Caco-2 (cell line): ENCODE data around the gene TMEM181. TPM values are rescaled to one million over a fixed set of nuclear protein-coding genes. Genes with fewer than 3 reads are reported as not detected.

Experiments used
- BruUV-seq: library from RNA; stranded (reverse); fragments of 400-500 nt; replicated peaks from 2 replicates; lab custom pipeline; 2021; lab: Mats Ljungman, UMichigan
- CTCF ChIA-PET: fragments of 300-600 bp; sonication (Branson Sonifier 250); formaldehyde crosslinking; loops from one replicate; lab custom pipeline; 2022; ENCODE audit warnings: antibody characterized with exemption; lab: Charles Lee
- POLR2A ChIA-PET: fragments of 300-600 bp; sonication (Branson Sonifier 250); formaldehyde crosslinking; loops from one replicate; lab custom pipeline; 2022; ENCODE audit warnings: antibody characterized with exemption; lab: Charles Lee
- DNase-seq, 2 experiments: peaks; one replicate each; pipeline versions ENCODE4 v3.0.0 to v3.0.0-alpha.2; 2020 to 2022
- H3K27me3 ChIP-seq: replicated peaks from 2 replicates; pipeline ENCODE4 v1.6.0; 2011; ENCODE audit warnings: low read length; ENCODE audit not compliant: control insufficient read depth, insufficient read depth
- H3K36me3 ChIP-seq: 2 replicates; pipeline ENCODE4 v1.5.1; 2011; ENCODE audit warnings: low read length; ENCODE audit not compliant: control insufficient read depth, insufficient read depth
- H3K4me1 ChIP-seq: fragments of 250-450 bp; sonication (Bioruptor Pico); 2 replicates; pipeline ENCODE4 v1.5.1; 2020; ENCODE audit warnings: mild to moderate bottlenecking
- H3K4me3 ChIP-seq: 2 replicates; pipeline ENCODE4 v1.5.1; 2011; ENCODE audit warnings: low read depth, mild to moderate bottlenecking, control low read depth, low read length
- H3K9me3 ChIP-seq: fragments of 250-450 bp; sonication (Bioruptor Pico); 2 replicates; pipeline ENCODE4 v1.5.1; 2020; ENCODE audit warnings: mild to moderate bottlenecking, moderate library complexity
- H3K27ac Mint-ChIP-seq: one replicate; pipeline ENCODE4 v1.8.0; 2022; ENCODE audit warnings: mixed read lengths; ENCODE audit not compliant: unreplicated experiment
- H3K27me3 Mint-ChIP-seq: one replicate; pipeline ENCODE4 v1.8.0; 2022; ENCODE audit warnings: mixed read lengths; ENCODE audit not compliant: insufficient read depth, unreplicated experiment
- H3K36me3 Mint-ChIP-seq: one replicate; pipeline ENCODE4 v1.8.0; 2022; ENCODE audit warnings: mild to moderate bottlenecking, mixed read lengths; ENCODE audit not compliant: insufficient read depth, unreplicated experiment
- H3K4me1 Mint-ChIP-seq: one replicate; pipeline ENCODE4 v1.8.0; 2022; ENCODE audit warnings: low read depth, mixed read lengths; ENCODE audit not compliant: unreplicated experiment
- H3K4me3 Mint-ChIP-seq: one replicate; pipeline ENCODE4 v1.8.0; 2022; ENCODE audit warnings: mild to moderate bottlenecking, moderate library complexity, mixed read lengths; ENCODE audit not compliant: unreplicated experiment
- H3K9me3 Mint-ChIP-seq: one replicate; pipeline ENCODE4 v1.8.0; 2022; ENCODE audit warnings: mixed read lengths; ENCODE audit not compliant: unreplicated experiment
- intact Hi-C: fragments of 100-400 bp; cut with micrococcal nuclease; formaldehyde crosslinking; loops from one replicate; pipeline ENCODE4 v1.10.0; 2022; ENCODE audit not compliant: unreplicated experiment
- total RNA-seq: library from RNA; stranded (reverse); gene quantifications from 2 replicates; pipeline ENCODE4 v1.2.3, GENCODE V29; 2022
- TF ChIP-seq, protein P1 (sequence below), 2 experiments: fragments of 200-600 bp in 1 of 2; IDR thresholded peaks; 1 replicate in 1 of 2; 2 replicates in 1 of 2; pipeline versions ENCODE4 v1.5.1 to v1.8.0; 2011 to 2022; ENCODE audit warnings: antibody characterized with exemption in 1 of 2, control low read depth in 1 of 2, inconsistent platforms in 1 of 2, low read depth in 1 of 2, low read length in 1 of 2, mild to moderate bottlenecking in 1 of 2, moderate library complexity in 1 of 2; ENCODE audit not compliant: insufficient read depth in 1 of 2, severe bottlenecking in 1 of 2, unreplicated experiment in 1 of 2

The TMEM181 gene
- total RNA-seq, 1 experiment from 2014 or later: 26.7 TPM

DNA sequence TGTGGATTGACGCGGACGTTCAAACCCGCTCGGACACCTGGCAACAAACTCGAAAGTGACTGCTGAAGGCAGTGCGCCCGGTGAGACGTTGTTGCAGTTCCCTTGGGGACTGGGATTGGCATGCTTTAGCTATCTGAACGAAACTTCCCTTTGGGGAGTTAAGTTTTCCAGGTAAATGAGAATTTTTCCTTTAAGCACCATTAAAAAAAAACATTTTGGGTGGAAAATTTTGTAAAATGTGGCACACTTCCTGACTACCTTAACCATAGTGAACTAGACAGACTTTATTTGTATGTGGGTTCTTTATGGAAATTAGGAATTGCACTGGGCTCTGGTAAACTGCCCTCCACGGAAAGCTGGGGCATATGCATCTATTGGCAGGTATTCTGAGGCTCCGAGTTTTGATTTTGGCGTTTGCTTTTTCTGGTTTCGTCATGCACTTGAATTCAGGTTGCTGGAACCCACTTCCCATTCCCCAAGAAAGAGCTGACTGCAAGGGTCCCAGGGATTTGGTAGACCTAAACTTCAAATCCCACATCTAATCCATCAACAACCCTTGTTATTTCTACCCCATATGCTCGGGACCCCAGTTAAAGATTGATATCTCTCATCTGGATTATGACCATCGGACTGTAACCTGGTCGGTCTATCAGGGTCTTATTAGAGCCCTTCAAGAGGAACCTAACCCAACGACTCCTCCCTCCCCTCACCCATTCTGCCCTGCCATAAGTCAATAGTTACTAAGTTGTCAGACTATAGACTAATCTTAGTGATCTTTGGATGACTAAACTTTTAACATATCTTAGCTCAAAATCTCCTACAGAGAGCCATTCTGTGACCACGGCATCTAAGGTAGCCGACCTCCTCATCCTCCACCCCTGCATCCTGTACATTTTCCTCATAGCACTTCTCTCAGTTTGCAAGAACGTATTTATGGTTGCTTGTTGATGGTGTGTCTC lies 85.5 kb downstream of the TMEM181 start:
- Histone ChIP-seq H3K27me3 (no peaks in the 10 kb centered on the region), H3K36me3 (no peaks in the 10 kb centered on the region), H3K4me1 (peaks cover 19% of the 10 kb centered on the region), H3K4me3 (peak overlapping the region; percentile 88), H3K9me3 (no peaks in the 10 kb centered on the region)
- Mint-ChIP-seq H3K9me3 (no peaks in the 10 kb centered on the region), H3K27ac (peak overlapping the region; percentile 94), H3K4me1 (peaks cover 26% of the 10 kb centered on the region), H3K27me3 (no peaks in the 10 kb centered on the region), H3K4me3 (peak overlapping the region; percentile 96), H3K36me3 (peaks cover 31% of the 10 kb centered on the region)
- ChIA-PET CTCF (interaction anchor here (0.8 to 3.6 kb wide), 4 partner anchors 15 to 61 kb away, joined by 3 to 20 read pairs (median 8); no protein-coding TSS in a partner anchor), POLR2A (interaction anchor here (1.9 kb wide), 1 partner anchor 34 kb away, joined by 6 read pairs; no protein-coding TSS in a partner anchor)
- TSS peak; percentile 81 for BruUV-seq
- DNase-seq: no peak
- TF ChIP-seq, protein P1, sequence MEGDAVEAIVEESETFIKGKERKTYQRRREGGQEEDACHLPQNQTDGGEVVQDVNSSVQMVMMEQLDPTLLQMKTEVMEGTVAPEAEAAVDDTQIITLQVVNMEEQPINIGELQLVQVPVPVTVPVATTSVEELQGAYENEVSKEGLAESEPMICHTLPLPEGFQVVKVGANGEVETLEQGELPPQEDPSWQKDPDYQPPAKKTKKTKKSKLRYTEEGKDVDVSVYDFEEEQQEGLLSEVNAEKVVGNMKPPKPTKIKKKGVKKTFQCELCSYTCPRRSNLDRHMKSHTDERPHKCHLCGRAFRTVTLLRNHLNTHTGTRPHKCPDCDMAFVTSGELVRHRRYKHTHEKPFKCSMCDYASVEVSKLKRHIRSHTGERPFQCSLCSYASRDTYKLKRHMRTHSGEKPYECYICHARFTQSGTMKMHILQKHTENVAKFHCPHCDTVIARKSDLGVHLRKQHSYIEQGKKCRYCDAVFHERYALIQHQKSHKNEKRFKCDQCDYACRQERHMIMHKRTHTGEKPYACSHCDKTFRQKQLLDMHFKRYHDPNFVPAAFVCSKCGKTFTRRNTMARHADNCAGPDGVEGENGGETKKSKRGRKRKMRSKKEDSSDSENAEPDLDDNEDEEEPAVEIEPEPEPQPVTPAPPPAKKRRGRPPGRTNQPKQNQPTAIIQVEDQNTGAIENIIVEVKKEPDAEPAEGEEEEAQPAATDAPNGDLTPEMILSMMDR (IDR thresholded peaks at IDR 0.05; ENCODE audit: insufficient read depth in 1 of 2, low read depth in 1 of 2, low read length in 1 of 2, severe bottlenecking in 1 of 2, unreplicated experiment in 1 of 2): no peak
- intact Hi-C loops: no loop called here

DNA sequence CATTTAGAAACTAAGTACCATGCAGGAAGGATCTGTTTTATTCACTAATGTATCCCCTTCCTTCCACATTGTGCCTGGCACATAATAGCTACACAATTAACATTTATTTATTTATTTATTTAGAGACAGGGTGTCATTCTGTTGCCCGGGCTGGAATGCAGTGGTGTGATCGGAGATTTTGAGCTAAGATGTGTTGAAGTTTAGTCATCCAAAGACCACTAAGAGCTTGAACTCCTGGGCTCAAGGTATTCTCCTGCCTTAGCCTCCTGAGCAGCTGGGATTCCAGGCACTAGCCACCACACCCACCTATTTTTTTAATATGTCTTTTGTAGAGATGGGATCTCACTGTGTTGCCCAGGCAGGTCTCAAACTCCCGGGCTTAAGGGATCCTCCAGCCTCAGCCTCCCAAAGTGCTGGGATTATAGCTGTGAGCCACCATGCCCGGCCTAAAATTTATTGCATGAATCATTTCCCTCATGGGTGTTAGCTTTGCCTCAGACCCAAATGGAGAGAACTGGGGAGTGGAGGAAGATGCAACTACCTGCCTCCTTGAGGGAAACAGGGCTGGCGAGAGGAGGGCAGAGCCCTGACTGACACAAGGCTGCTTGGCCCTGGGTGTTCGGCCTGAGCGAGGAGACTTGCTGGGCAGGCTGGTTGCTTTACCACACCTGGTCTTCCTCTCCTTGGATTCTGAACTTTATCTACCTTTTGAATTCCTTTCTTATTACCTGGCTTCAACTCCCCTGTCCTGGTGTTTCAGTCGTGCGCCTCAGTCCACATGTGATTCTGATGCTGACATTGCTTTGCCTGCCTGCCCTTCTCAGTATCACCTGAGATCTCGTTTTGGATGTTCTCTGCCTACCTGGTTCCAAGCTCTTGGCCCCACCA lies 86.4 kb downstream of the TMEM181 start:
- intact Hi-C loops: no loop called here
- no peaks in the 10 kb centered on the region for H3K9me3 ChIP-seq
- BruUV-seq: no TSS peak
- peaks cover 19% of the 10 kb centered on the region for H3K4me1 ChIP-seq
- Mint-ChIP-seq H3K27me3 (no peaks in the 10 kb centered on the region), H3K36me3 (peaks cover 26% of the 10 kb centered on the region), H3K4me1 (peaks cover 17% of the 10 kb centered on the region), H3K27ac (peak overlapping the region; percentile 94), H3K9me3 (no peaks in the 10 kb centered on the region), H3K4me3 (peak overlapping the region; percentile 96)
- no peak for DNase-seq
- H3K36me3 ChIP-seq: no peaks in the 10 kb centered on the region
- H3K4me3 ChIP-seq: no peak overlapping the region
- H3K27me3 ChIP-seq: no peaks in the 10 kb centered on the region
- CTCF ChIA-PET: interaction anchor here (3.6 kb wide), 1 partner anchor 45 kb away, joined by 20 read pairs; no protein-coding TSS in a partner anchor
- POLR2A ChIA-PET: no interaction called here
- TF ChIP-seq, protein P1 (IDR thresholded peaks at IDR 0.05; ENCODE audit: insufficient read depth in 1 of 2, low read depth in 1 of 2, low read length in 1 of 2, severe bottlenecking in 1 of 2, unreplicated experiment in 1 of 2): no peak

DNA sequence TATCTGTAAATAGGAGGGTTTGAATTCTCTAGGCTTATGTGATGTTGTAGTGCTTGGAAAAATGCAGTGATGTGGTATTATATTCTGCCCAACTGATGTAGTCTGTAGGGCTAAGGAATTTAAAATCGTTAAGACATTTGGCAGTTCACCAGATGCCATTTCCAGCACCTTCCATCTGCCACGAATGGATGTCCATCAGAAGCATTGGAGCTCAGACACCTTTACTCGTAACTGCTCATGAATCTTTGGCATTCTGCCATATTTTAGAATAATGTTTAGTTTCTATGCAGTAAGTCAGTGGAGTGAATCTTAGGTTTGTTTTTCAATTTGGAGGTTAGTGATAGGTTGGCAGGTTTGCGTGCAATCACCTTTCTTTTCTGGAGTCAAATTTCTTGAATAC lies 87.6 kb downstream of the TMEM181 start:
- POLR2A ChIA-PET: no interaction called here
- Histone ChIP-seq H3K9me3 (no peaks in the 10 kb centered on the region), H3K4me1 (peaks cover 19% of the 10 kb centered on the region), H3K4me3 (no peak overlapping the region), H3K27me3 (no peaks in the 10 kb centered on the region), H3K36me3 (no peaks in the 10 kb centered on the region)
- Mint-ChIP-seq H3K9me3 (no peaks in the 10 kb centered on the region), H3K27ac (no peak overlapping the region), H3K4me1 (peaks cover 17% of the 10 kb centered on the region), H3K36me3 (peaks cover 22% of the 10 kb centered on the region), H3K4me3 (no peak overlapping the region), H3K27me3 (no peaks in the 10 kb centered on the region)
- CTCF ChIA-PET: interaction anchor here (0.6 to 3.6 kb wide), 2 partner anchors 42 to 44 kb away, joined by 5 to 20 read pairs; no protein-coding TSS in a partner anchor
- BruUV-seq: no TSS peak
- TF ChIP-seq, protein P1 (IDR thresholded peaks at IDR 0.05; ENCODE audit: insufficient read depth in 1 of 2, low read depth in 1 of 2, low read length in 1 of 2, severe bottlenecking in 1 of 2, unreplicated experiment in 1 of 2): no peak
- DNase-seq: no peak
- intact Hi-C loops: no loop called here
